HepG2 (cell line): ENCODE measurements around the gene SLC7A6OS. TPM values are rescaled to one million over a fixed set of nuclear protein-coding genes. Genes with fewer than 3 reads are reported as not detected.

Source experiments
- ATAC-seq: fragments of 200-7000 bp; cut with Tn5 transposase; 3 replicates; pipeline ENCODE4 v1.9.1; 2020; ENCODE audit warnings: mild to moderate bottlenecking, moderate library complexity
- BruUV-seq: library from RNA; stranded (reverse); fragments of 400-500 nt; replicated peaks from 2 replicates; lab custom pipeline; 2021; lab: Mats Ljungman, UMichigan
- CTCF ChIA-PET: fragments of 300-600 bp; formaldehyde crosslinking; extraction: SDS; loops from one replicate; lab custom pipeline; 2021; ENCODE audit warnings: low total read pairs, inconsistent platforms, low intra/inter-chr PET ratio; lab: Yijun Ruan, JAX
- POLR2A ChIA-PET: fragments of 350-600 bp; sonication (Branson Sonifier 250); formaldehyde crosslinking; loops from one replicate; lab custom pipeline; 2020; ENCODE audit warnings: antibody characterized with exemption, inconsistent platforms; lab: Yijun Ruan, JAX
- DNase-seq: peaks from one replicate; pipeline ENCODE4 v3.0.0-alpha.2; 2015; ENCODE audit warnings: low spot score
- FAIRE-seq: peaks from 3 replicates; lab custom pipeline; 2011; peaks lifted over from hg19 to GRCh38; lab: Jason Lieb, UNC
- H2AFZ ChIP-seq: one replicate; pipeline ENCODE4 v1.6.1; 2011; ENCODE audit warnings: low read length, inconsistent platforms
- H3K27ac ChIP-seq: fragments of 300-600 bp; 3 replicates; pipeline ENCODE4 v1.8.0; 2011; ENCODE audit warnings: mixed run types, mild to moderate bottlenecking, mixed read lengths, low read length, inconsistent platforms; ENCODE audit not compliant: insufficient read depth; ENCODE audit errors: extremely low read length
- H3K27me3 ChIP-seq, 2 experiments: fragments of 200-600 bp in 1 of 2; 2 replicates in 1 of 2; 3 replicates in 1 of 2; pipeline versions ENCODE4 v1.6.0 to v1.8.0; 2011; ENCODE audit warnings: low read length in 2 of 2, mild to moderate bottlenecking in 2 of 2, moderate library complexity in 2 of 2, inconsistent platforms in 1 of 2; ENCODE audit not compliant: insufficient read depth in 2 of 2, control insufficient read depth in 1 of 2
- H3K36me3 ChIP-seq, 2 experiments: fragments of 200-600 bp in 1 of 2; replicated peaks in 1 of 2; 2 replicates in 1 of 2; 3 replicates in 1 of 2; pipeline versions ENCODE4 v1.5.1 to v1.8.0; 2011; ENCODE audit warnings: low read length in 2 of 2, inconsistent platforms in 1 of 2; ENCODE audit not compliant: insufficient read depth in 2 of 2, control insufficient read depth in 1 of 2
- H3K4me1 ChIP-seq: 2 replicates; pipeline ENCODE4 v1.5.1; 2012; ENCODE audit warnings: low read length, inconsistent platforms; ENCODE audit not compliant: insufficient read depth
- H3K4me2 ChIP-seq: 2 replicates; pipeline ENCODE4 v1.6.0; 2011; ENCODE audit warnings: low read depth, low read length, inconsistent platforms
- H3K4me3 ChIP-seq, 3 experiments: fragments of 200-600 bp in 1 of 3; sonication (generic), shearing (Covaris generic) in 1 of 3; replicated peaks in 1 of 3; 2 replicates each; pipeline ENCODE4 v1.5.1; 2011 to 2016; ENCODE audit warnings: low read length in 3 of 3, inconsistent platforms in 2 of 3, low read depth in 2 of 3, mild to moderate bottlenecking in 2 of 3, control low read depth in 1 of 3, mixed read lengths in 1 of 3; ENCODE audit not compliant: insufficient read depth in 1 of 3
- H3K79me2 ChIP-seq: one replicate; pipeline ENCODE4 v1.6.1; 2011; ENCODE audit warnings: low read length, inconsistent platforms; ENCODE audit not compliant: insufficient read depth
- H3K9ac ChIP-seq: 2 replicates; pipeline ENCODE4 v1.6.0; 2011; ENCODE audit warnings: mild to moderate bottlenecking, low read depth, low read length, inconsistent platforms; ENCODE audit not compliant: insufficient read depth
- H3K9me3 ChIP-seq: 2 replicates; pipeline ENCODE4 v1.5.1; 2012; ENCODE audit warnings: mild to moderate bottlenecking, low read length
- H4K20me1 ChIP-seq: 2 replicates; pipeline ENCODE4 v1.6.0; 2011; ENCODE audit warnings: inconsistent platforms, mild to moderate bottlenecking, low read length, moderate library complexity; ENCODE audit not compliant: insufficient read depth
- HDAC2 ChIP-seq: sonication (generic); formaldehyde crosslinking; IDR thresholded peaks from 2 replicates; pipeline ENCODE4 v1.4.0; 2020; ENCODE audit warnings: missing genetic modification reagents
- KLF13 ChIP-seq: sonication (generic); formaldehyde crosslinking; IDR thresholded peaks from 2 replicates; pipeline ENCODE4 v1.4.0; 2020; ENCODE audit warnings: mild to moderate bottlenecking, missing genetic modification reagents
- MIER3 ChIP-seq: IDR thresholded peaks from 2 replicates; pipeline ENCODE4 v1.6.1; 2016; ENCODE audit warnings: missing compliant biosample characterization, borderline replicate concordance
- NFIC ChIP-seq: IDR thresholded peaks from 2 replicates; pipeline ENCODE4 v1.6.1; 2012; ENCODE audit warnings: mild to moderate bottlenecking, low read length, inconsistent platforms
- TOE1 ChIP-seq: sonication (generic); formaldehyde crosslinking; IDR thresholded peaks from 2 replicates; pipeline ENCODE4 v1.4.0; 2020; ENCODE audit warnings: mild to moderate bottlenecking, missing genetic modification reagents
- ZBTB21 ChIP-seq: sonication (generic); formaldehyde crosslinking; IDR thresholded peaks from 2 replicates; pipeline ENCODE4 v1.4.0; 2020; ENCODE audit warnings: missing genetic modification reagents
- ZNF124 ChIP-seq: sonication (generic); formaldehyde crosslinking; IDR thresholded peaks from 2 replicates; pipeline ENCODE4 v1.4.0; 2020; ENCODE audit warnings: missing genetic modification reagents
- ZNF329 ChIP-seq: sonication (generic); formaldehyde crosslinking; IDR thresholded peaks from 2 replicates; pipeline ENCODE4 v1.9.0; 2021; ENCODE audit warnings: low read depth, mild to moderate bottlenecking, missing genetic modification reagents
- ZNF552 ChIP-seq: sonication (generic); formaldehyde crosslinking; IDR thresholded peaks from 2 replicates; pipeline ENCODE4 v1.9.0; 2022; ENCODE audit warnings: missing genetic modification reagents, mild to moderate bottlenecking, borderline replicate concordance
- ZNF652 ChIP-seq: IDR thresholded peaks from 2 replicates; pipeline ENCODE4 v1.6.1; 2016; ENCODE audit warnings: low read depth, borderline replicate concordance
- ZNF788 ChIP-seq: sonication (generic); formaldehyde crosslinking; IDR thresholded peaks from 2 replicates; pipeline ENCODE4 v1.5.0; 2020; ENCODE audit warnings: mild to moderate bottlenecking, missing genetic modification reagents, borderline replicate concordance
- WGBS: methylation state at CpG from one replicate; pipeline ENCODE4 v1.1.6; 2017; ENCODE audit warnings: low lambda C conversion rate; 5-methylcytosine and 5-hydroxymethylcytosine counted together
- in situ Hi-C: cut with HindIII; loops from 2 replicates; pipeline ENCODE4 v1.10.0; 2017; ENCODE audit warnings: low pct_unique_long_range_greater_than_20kb; ENCODE audit not compliant: extremely low pct_ligation_motif_present
- intact Hi-C: fragments of 100-400 bp; cut with micrococcal nuclease; formaldehyde crosslinking; loops from one replicate; pipeline ENCODE4 v1.10.0; 2022; ENCODE audit not compliant: unreplicated experiment
- polyA plus RNA-seq, 8 experiments: library from polyadenylated mRNA; depleted of rRNA in 3 of 8; stranded (reverse) in 7 of 8; unstranded in 1 of 8; fragments of >200 nt; fragmentation: Illumina TruSeq in 4 of 8; extraction: Trizol in 4 of 8; gene quantifications; 2 replicates each; pipeline versions ENCODE4 v1.2.1 to v1.2.3, GENCODE V29; 2011 to 2016; ENCODE audit warnings: low read depth in 4 of 8, missing spikeins in 1 of 8, mixed read lengths in 1 of 8; ENCODE audit not compliant: insufficient read depth in 1 of 8
- total RNA-seq, 5 experiments: library from RNA; depleted of rRNA; stranded (reverse); fragments of >200 nt; fragmentation: Illumina TruSeq; extraction: Trizol; gene quantifications; 2 replicates each; pipeline ENCODE4 v1.2.3, GENCODE V29; 2016; ENCODE audit warnings: low read depth in 1 of 5
- TF ChIP-seq, protein P1 (sequence below): sonication (generic); formaldehyde crosslinking; IDR thresholded peaks from 2 replicates; pipeline ENCODE4 v1.4.0; 2020; ENCODE audit warnings: missing genetic modification reagents
- TF ChIP-seq, protein P2 (sequence below): sonication (generic); formaldehyde crosslinking; IDR thresholded peaks from 2 replicates; pipeline ENCODE4 v1.5.1; 2020; ENCODE audit warnings: missing genetic modification reagents, mild to moderate bottlenecking, borderline replicate concordance

The SLC7A6OS gene
- total and polyA plus RNA-seq, 2 of the 13 experiments (the other 11 are each of a cell fraction or from before 2014, with no cell fraction given) = 11.2 to 21.5 TPM

DNA sequence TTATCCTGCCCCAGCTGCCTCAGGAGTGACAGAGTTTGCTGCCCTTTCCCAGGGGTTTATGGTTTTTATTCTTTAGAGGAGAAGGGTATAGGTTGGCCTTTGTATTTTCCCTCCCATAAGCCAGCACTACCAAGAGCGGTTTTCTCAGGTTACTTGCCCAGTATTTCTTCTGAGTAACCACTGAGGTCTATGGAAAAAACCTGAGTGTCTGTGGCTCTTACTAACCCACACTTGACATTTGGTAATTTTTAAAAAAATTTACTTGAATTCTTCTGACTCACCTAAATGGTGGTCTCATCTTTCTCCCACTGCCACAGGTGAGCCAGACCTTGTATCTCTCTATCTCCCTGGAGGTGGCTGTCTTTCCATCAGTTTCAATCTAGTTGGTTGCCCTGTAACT lies 40.4 kb downstream of the SLC7A6OS start:
- intact Hi-C loops = no loop called here
- Histone ChIP-seq H3K4me2 (no peak overlapping the region), H2AFZ (no peak overlapping the region), H3K27me3 (no peaks in the 10 kb centered on the region; a peak in 1 of 5 replicates), H3K9me3 (no peaks in the 10 kb centered on the region), H4K20me1 (peaks cover 31% of the 10 kb centered on the region), H3K4me3 (no peak overlapping the region)
- no peak for DNase-seq
- 0% methylated on average over 1 of the region's 1 CpG for WGBS
- CTCF ChIA-PET = interaction anchor here (1.2 kb wide), 1 partner anchor 9 kb away, joined by 3 read pairs; no protein-coding TSS in a partner anchor
- TF ChIP-seq TOE1 = no peak
- no peak for TF ChIP-seq HDAC2 (CRISPR knock-in tag)
- no peak for TF ChIP-seq ZNF124 (CRISPR knock-in tag)
- no peak for TF ChIP-seq ZNF552
- TF ChIP-seq ZNF652 (CRISPR knock-in tag) = no peak
- TF ChIP-seq KLF13 = no peak
- no peak for TF ChIP-seq ZNF788 (CRISPR knock-in tag)
- no peak for TF ChIP-seq ZNF329
- TF ChIP-seq, protein P1, sequence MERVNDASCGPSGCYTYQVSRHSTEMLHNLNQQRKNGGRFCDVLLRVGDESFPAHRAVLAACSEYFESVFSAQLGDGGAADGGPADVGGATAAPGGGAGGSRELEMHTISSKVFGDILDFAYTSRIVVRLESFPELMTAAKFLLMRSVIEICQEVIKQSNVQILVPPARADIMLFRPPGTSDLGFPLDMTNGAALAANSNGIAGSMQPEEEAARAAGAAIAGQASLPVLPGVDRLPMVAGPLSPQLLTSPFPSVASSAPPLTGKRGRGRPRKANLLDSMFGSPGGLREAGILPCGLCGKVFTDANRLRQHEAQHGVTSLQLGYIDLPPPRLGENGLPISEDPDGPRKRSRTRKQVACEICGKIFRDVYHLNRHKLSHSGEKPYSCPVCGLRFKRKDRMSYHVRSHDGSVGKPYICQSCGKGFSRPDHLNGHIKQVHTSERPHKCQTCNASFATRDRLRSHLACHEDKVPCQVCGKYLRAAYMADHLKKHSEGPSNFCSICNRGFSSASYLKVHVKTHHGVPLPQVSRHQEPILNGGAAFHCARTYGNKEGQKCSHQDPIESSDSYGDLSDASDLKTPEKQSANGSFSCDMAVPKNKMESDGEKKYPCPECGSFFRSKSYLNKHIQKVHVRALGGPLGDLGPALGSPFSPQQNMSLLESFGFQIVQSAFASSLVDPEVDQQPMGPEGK (CRISPR knock-in tag) = no peak
- TF ChIP-seq MIER3 (CRISPR knock-in tag) = no peak
- TF ChIP-seq NFIC = no peak
- TF ChIP-seq ZBTB21 (CRISPR knock-in tag) = no peak
- TF ChIP-seq, protein P2, sequence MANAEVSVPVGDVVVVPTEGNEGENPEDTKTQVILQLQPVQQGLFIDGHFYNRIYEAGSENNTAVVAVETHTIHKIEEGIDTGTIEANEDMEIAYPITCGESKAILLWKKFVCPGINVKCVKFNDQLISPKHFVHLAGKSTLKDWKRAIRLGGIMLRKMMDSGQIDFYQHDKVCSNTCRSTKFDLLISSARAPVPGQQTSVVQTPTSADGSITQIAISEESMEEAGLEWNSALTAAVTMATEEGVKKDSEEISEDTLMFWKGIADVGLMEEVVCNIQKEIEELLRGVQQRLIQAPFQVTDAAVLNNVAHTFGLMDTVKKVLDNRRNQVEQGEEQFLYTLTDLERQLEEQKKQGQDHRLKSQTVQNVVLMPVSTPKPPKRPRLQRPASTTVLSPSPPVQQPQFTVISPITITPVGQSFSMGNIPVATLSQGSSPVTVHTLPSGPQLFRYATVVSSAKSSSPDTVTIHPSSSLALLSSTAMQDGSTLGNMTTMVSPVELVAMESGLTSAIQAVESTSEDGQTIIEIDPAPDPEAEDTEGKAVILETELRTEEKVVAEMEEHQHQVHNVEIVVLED = no peak
- TF ChIP-seq, all 625 proteins: peak for 0
- BruUV-seq = no TSS peak
- FAIRE-seq (no peak), ATAC-seq (no peak)
- Histone ChIP-seq H3K36me3 (peaks cover 19 to 36% of the 10 kb centered on the region in 2 experiments), H3K27ac (peak overlapping the region; percentile 78), H3K4me1 (peaks cover 89% of the 10 kb centered on the region), H3K9ac (peak overlapping the region; percentile 50; the same call in 1 of the 2 replicates), H3K79me2 (peaks cover 88% of the 10 kb centered on the region)
- POLR2A ChIA-PET = interaction anchor here (1.6 kb wide), 1 partner anchor 40 kb away, joined by 7 read pairs; the partner anchor contains the start of genes PRMT7 and SLC7A6OS
- in situ Hi-C loops = no loop called here
